Activated naive CD4-positive, alpha-beta T cell treated with anti-CD3 and anti-CD28 coated beads for 36 hours (primary cell): Measurements from ENCODE around the gene FSTL4. TPM values are rescaled to one million over a fixed set of nuclear protein-coding genes. Genes with fewer than 3 reads are reported as not detected.
"Not testable (repeated sequence)": the region's sequence is repeated elsewhere in the genome, so short reads cannot be mapped to it uniquely, and the experiment has no call there.

ENCODE experiments used
- CTCF ChIA-PET: fragments of 350-600 bp; sonication (Branson Sonifier 250); formaldehyde crosslinking; loops from one replicate; lab custom pipeline; 2021; ENCODE audit warnings: antibody characterized with exemption; lab: Charles Lee
- DNase-seq: peaks from one replicate; pipeline ENCODE4 v3.0.0-alpha.2; 2020
- H3K27ac Mint-ChIP-seq: one replicate; pipeline ENCODE4 v1.8.0; 2021; ENCODE audit warnings: mild to moderate bottlenecking, mixed read lengths
- H3K27me3 Mint-ChIP-seq: one replicate; pipeline ENCODE4 v1.8.0; 2021; ENCODE audit warnings: low read depth, mixed read lengths
- H3K36me3 Mint-ChIP-seq: one replicate; pipeline ENCODE4 v1.8.0; 2021; ENCODE audit warnings: low read depth, mixed read lengths
- H3K4me1 Mint-ChIP-seq: one replicate; pipeline ENCODE4 v1.8.0; 2021; ENCODE audit warnings: low read depth, mixed read lengths
- H3K4me3 Mint-ChIP-seq: one replicate; pipeline ENCODE4 v1.8.0; 2021; ENCODE audit warnings: mild to moderate bottlenecking, moderate library complexity, mixed read lengths
- H3K9me3 Mint-ChIP-seq: one replicate; pipeline ENCODE4 v1.8.0; 2021; ENCODE audit warnings: mixed read lengths
- intact Hi-C: fragments of 100-400 bp; cut with micrococcal nuclease; formaldehyde crosslinking; loops from one replicate; pipeline ENCODE4 v1.15.1; 2023
- total RNA-seq, 2 experiments: library from RNA; stranded (reverse); gene quantifications; one replicate each; pipeline ENCODE4 v1.2.3, GENCODE V29; 2021

FSTL4 gene
- total RNA-seq, 2 experiments from 2014 or later, result 0.29 to 0.30 TPM

DNA sequence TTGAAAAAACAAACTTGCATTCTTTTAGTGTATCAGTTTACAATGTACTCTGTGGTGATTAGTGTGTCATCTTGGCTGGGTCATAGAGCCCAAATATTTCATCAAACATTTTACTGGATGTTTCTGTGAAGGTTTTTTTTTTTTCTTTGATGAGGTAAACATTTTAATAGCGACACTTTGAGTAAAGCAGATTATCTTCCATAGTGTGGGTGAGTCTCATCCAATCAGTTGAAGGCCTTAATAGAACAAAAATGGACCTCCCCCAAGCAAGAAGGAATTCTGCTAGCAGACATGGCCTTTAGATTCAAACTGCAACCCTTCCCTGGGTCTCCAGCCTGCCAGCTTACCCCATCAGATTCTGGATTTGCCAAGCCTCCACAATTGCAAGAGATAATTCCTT lies 72.5 kb downstream of the FSTL4 start:
- Mint-ChIP-seq H3K27ac (no peak overlapping the region), H3K36me3 (no peaks in the 10 kb centered on the region), H3K9me3 (no peaks in the 10 kb centered on the region), H3K4me3 (no peak overlapping the region), H3K4me1 (no peaks in the 10 kb centered on the region), H3K27me3 (peaks cover 28% of the 10 kb centered on the region)
- intact Hi-C loops, result no loop called here
- CTCF ChIA-PET, result no interaction called here
- no peak for DNase-seq

DNA sequence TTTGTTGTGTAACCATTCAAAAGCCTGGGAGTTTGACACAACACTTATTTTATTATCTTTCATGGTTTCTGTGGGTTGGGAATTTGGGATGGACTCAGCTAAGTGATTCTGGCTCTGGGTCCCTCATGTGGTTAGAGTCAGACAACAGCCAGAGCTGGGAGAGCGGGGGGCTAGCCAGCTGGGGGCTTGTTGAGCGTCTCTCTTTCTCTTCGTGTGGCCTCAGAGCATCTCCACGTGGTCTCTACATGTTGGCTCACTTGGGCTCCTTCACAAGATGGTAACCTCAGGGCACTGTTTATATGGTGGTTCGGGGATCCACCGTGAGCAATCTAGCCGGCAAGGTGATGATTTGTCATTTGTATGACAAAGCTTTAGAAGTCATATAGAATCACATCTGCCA lies 73.6 kb downstream of the FSTL4 start:
- Mint-ChIP-seq H3K27ac (no peak overlapping the region), H3K4me1 (no peaks in the 10 kb centered on the region), H3K36me3 (no peaks in the 10 kb centered on the region), H3K27me3 (peaks cover 28% of the 10 kb centered on the region), H3K9me3 (no peaks in the 10 kb centered on the region), H3K4me3 (no peak overlapping the region)
- DNase-seq, result no peak
- intact Hi-C loops, result no loop called here
- CTCF ChIA-PET, result interaction anchor here (0.8 kb wide), 1 partner anchor 49 kb away, joined by 4 read pairs; no protein-coding TSS in a partner anchor

DNA sequence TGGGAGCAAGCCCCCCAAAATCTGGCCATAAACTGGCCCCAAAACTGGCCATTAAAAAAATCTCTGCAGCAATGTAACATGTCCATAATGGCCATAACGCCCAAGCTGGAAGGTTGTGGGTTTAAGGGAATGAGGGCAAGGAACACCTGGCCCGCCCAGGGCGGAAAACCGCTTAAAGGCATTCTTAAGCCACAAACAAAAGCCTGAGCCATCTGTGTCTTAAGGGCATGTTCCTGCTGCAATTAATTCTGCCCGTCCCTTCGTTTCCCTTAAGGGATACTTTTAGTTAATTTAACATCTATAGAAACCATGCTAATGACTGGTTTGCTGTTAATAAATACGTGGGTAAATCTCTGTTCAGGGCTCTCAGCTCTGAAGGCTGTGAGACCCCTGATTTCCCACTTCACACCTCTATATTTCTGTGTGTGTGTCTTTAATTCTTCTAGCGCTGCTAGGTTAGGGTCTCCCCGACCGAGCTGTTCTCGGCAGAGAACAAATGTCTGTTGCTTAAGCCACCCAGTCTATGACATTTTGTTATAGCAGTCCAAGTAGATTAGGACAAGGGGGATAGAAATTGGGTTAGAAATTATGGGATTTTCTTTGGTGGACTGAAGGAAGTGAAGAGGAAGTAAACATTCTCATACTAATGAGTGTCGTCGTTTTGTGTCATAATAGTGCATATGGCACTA lies 77.0 kb downstream of the FSTL4 start:
- H3K27ac Mint-ChIP-seq, H3K9me3 Mint-ChIP-seq, intact Hi-C loops, H3K36me3 Mint-ChIP-seq, H3K4me3 Mint-ChIP-seq, DNase-seq, H3K4me1 Mint-ChIP-seq: not testable (repeated sequence)
- H3K27me3 Mint-ChIP-seq, result peaks cover 20% of the 10 kb centered on the region
- CTCF ChIA-PET, result interaction anchor here (0.8 kb wide), 1 partner anchor 18 kb away, joined by 3 read pairs; no protein-coding TSS in a partner anchor

DNA sequence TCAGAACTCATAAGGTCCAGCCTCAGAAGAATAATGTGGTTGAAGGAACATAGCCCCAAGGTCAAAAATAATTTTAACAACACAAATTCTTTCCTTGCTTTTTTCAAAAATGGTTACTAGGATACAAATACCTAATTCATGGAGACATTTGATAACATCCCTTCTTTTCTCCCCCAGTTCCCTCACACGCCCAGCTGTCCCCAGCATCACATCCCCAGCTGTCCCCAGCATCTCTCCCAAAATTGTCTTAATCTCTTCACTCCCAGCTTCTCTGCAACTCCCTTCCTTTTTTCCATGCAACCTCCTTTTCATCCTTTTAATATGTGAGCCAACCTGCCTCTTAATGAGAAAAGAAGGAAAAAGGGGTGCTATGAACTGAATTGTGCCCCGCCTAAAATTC lies 77.8 kb downstream of the FSTL4 start:
- Mint-ChIP-seq H3K4me3 (no peak overlapping the region), H3K27ac (no peak overlapping the region), H3K9me3 (no peaks in the 10 kb centered on the region), H3K27me3 (peaks cover 15% of the 10 kb centered on the region), H3K36me3 (no peaks in the 10 kb centered on the region), H3K4me1 (no peaks in the 10 kb centered on the region)
- DNase-seq, result no peak
- CTCF ChIA-PET, result interaction anchor here (0.8 kb wide), 1 partner anchor 19 kb away, joined by 3 read pairs; no protein-coding TSS in a partner anchor
- intact Hi-C loops, result no loop called here

DNA sequence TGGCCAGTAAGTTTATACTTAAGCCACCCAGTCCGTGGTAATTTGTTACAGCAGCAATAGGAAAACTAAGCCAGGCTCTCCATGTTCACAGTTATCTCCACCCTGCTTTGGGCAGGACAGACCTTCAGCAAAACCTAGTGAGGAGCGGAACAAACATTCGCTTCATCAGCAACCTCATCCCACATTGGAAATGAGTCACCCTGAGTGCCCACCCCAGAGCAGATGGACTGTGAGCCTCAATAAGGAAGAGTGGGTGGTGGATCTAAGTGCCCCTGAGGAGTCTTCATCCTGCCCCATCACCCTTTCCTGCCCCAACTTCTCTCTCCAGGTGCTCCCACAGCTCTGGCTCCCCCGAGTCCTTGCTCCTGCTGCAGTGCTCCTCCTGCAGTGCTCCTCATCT lies 78.8 kb downstream of the FSTL4 start:
- Mint-ChIP-seq H3K4me3 (no peak overlapping the region), H3K27me3 (peaks cover 11% of the 10 kb centered on the region), H3K4me1 (no peaks in the 10 kb centered on the region), H3K27ac (no peak overlapping the region), H3K36me3 (no peaks in the 10 kb centered on the region), H3K9me3 (no peaks in the 10 kb centered on the region)
- no peak for DNase-seq
- CTCF ChIA-PET, result no interaction called here
- intact Hi-C loops, result no loop called here

DNA sequence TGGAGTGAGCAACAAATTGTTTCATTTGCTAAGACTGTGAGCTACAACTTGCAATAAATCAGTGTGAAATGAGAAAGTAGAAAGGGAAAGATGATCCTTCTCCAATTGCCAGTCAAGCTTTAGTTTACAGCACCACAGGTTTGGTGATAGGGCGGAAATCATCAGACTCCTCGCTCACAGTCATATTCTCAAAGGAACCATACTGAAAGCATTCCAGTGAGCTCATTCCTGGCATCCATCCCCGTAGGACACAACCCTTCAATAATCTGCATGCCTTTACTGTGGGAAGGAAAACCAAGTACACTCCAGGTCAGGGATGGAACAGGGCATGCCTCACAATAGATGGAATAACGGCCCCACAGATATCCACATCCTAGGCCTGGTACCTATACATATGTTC lies 80.7 kb downstream of the FSTL4 start:
- Mint-ChIP-seq H3K36me3 (no peaks in the 10 kb centered on the region), H3K27me3 (no peaks in the 10 kb centered on the region), H3K4me1 (no peaks in the 10 kb centered on the region), H3K27ac (no peak overlapping the region), H3K9me3 (no peaks in the 10 kb centered on the region), H3K4me3 (no peak overlapping the region)
- CTCF ChIA-PET, result no interaction called here
- DNase-seq, result no peak
- intact Hi-C loops, result no loop called here

DNA sequence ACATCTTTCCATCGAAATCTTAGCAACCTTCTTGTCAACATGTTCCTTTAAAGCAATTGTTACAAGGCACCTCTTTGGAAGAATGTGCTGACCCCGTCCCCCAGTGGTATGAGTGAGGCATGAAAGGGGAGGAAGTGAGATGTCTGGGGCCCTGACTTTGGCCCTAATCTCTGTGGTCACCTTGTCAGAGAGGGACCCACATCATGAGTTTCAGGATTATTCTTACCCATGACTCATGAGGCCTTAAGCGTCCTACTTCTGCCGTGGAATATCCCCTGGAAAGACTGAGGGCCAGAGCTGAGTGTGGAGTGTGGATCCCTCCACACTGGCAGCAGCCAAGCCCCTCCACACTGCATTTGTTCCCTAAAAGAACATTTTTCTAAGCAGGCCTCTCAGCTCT lies 81.2 kb downstream of the FSTL4 start:
- H3K9me3 Mint-ChIP-seq, result no peaks in the 10 kb centered on the region
- no peak overlapping the region for H3K4me3 Mint-ChIP-seq
- H3K36me3 Mint-ChIP-seq, result no peaks in the 10 kb centered on the region
- no peak for DNase-seq
- H3K27me3 Mint-ChIP-seq, result no peaks in the 10 kb centered on the region
- CTCF ChIA-PET, result no interaction called here
- intact Hi-C loops, result no loop called here
- no peaks in the 10 kb centered on the region for H3K4me1 Mint-ChIP-seq
- H3K27ac Mint-ChIP-seq, result no peak overlapping the region

DNA sequence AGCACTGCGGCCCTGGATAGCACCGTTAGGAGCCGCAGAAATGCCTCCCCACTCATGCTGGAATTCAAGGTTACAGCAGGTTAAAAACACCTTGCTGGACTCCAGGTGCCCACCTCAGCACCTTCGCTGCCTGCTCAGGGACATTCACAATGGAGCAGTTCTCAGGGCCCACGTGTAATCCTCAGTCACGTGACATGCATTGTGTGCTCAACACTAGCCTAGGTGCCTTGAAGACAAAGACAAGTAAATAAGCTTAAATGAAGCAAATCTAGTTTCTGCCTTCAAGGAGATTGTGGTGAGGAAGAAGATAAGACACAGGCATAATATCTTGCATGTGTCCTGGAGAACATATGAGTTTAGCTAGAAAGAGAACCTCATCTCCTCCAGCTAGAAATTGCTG lies 82.1 kb downstream of the FSTL4 start:
- Mint-ChIP-seq H3K9me3 (no peaks in the 10 kb centered on the region), H3K36me3 (no peaks in the 10 kb centered on the region), H3K27me3 (no peaks in the 10 kb centered on the region), H3K4me3 (no peak overlapping the region), H3K4me1 (no peaks in the 10 kb centered on the region), H3K27ac (no peak overlapping the region)
- intact Hi-C loops, result no loop called here
- CTCF ChIA-PET, result no interaction called here
- DNase-seq, result no peak

DNA sequence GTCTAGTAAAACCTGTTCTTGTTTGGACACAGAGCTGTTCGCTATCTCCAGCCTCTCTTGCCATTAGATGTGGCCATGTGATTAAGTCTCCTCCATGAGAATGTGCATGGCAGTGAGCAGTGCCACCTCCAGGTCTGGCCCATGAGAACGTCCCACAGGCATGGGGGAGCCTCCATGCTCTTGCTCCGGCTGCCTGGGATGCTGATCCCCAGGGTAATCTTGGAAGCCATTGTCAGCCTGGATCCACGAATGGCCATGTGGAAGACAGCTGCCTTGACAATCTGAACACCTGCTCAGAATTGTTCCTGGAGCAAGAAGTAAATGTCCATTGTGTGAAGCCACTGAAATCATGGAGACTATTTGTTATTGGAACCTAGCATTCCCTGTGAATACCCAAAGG lies 83.5 kb downstream of the FSTL4 start:
- DNase-seq, result no peak
- H3K27ac Mint-ChIP-seq, result no peak overlapping the region
- CTCF ChIA-PET, result interaction anchor here (1.1 kb wide), 1 partner anchor 498 kb away, joined by 3 read pairs; no protein-coding TSS in a partner anchor
- no peak overlapping the region for H3K4me3 Mint-ChIP-seq
- H3K27me3 Mint-ChIP-seq, result peaks cover 2% of the 10 kb centered on the region
- intact Hi-C loops, result no loop called here
- H3K9me3 Mint-ChIP-seq, result no peaks in the 10 kb centered on the region
- no peaks in the 10 kb centered on the region for H3K4me1 Mint-ChIP-seq
- H3K36me3 Mint-ChIP-seq, result no peaks in the 10 kb centered on the region

DNA sequence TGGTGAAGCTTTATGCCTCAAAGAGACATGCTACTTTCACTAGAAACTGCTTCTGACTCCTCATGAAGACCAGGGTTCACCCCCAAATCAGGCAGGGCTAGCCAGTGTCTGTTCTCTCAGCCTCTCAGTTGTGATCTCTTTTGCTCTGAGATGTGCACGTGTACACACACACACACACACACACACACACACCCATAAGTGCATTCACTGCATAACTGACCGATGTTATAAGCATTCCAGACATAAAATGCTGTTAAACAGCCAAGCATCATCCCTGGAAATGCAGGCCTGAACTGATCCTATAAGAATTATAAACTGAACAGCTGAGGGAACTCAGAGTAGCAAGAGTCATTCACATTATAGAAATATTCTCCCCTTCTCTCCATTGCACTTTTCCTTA lies 85.0 kb downstream of the FSTL4 start:
- no peaks in the 10 kb centered on the region for H3K4me1 Mint-ChIP-seq
- CTCF ChIA-PET, result no interaction called here
- intact Hi-C loops, result no loop called here
- no peak overlapping the region for H3K4me3 Mint-ChIP-seq
- H3K27me3 Mint-ChIP-seq, result peaks cover 5% of the 10 kb centered on the region
- H3K9me3 Mint-ChIP-seq, result no peaks in the 10 kb centered on the region
- H3K27ac Mint-ChIP-seq, result no peak overlapping the region
- no peak for DNase-seq
- no peaks in the 10 kb centered on the region for H3K36me3 Mint-ChIP-seq

DNA sequence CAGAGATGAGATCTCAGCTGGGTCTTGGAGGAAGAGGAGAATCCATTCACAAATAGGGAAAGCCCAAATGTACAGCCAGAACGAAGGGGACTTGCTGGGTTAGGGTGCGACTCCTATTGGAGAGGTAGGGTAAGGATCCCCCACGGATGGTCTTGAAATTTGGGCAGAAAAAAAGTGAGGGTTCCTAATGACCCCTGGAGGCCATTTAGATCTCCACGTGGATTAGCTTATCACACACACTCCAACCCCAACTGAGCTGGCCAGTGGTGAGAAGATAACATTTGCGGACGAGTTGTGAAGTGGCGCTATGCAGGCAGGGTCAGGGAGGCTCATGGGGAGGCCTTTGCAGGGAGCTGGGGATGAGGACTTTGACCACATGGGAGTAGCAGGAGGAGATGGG lies 86.0 kb downstream of the FSTL4 start:
- CTCF ChIA-PET, result interaction anchor here (0.7 to 0.9 kb wide), 4 partner anchors 33 to 212 kb away, joined by 3 read pairs; no protein-coding TSS in a partner anchor
- H3K4me1 Mint-ChIP-seq, result no peaks in the 10 kb centered on the region
- H3K27ac Mint-ChIP-seq, result no peak overlapping the region
- no peaks in the 10 kb centered on the region for H3K36me3 Mint-ChIP-seq
- DNase-seq, result no peak
- no peaks in the 10 kb centered on the region for H3K9me3 Mint-ChIP-seq
- H3K4me3 Mint-ChIP-seq, result no peak overlapping the region
- intact Hi-C loops, result no loop called here
- peaks cover 5% of the 10 kb centered on the region for H3K27me3 Mint-ChIP-seq

DNA sequence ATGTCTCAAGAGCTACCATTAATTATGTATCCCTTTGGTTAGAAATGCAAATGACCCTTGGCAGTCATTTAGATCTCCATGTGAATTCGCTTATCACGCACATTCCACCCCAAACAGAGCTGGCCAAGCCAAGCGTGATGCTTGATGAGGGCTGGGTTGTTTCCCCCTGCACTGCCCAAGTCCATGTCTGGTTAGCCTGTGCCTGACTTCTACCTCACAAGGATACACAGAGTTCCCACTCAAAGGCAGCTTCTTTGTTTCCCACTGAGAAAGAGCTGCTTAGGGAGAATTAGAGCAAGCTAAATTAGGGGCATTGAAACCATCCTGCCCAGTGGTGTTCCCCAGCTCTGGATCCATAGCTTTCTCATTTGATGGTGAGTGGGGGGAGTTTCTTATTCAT lies 87.2 kb downstream of the FSTL4 start:
- H3K9me3 Mint-ChIP-seq, result no peaks in the 10 kb centered on the region
- no peak overlapping the region for H3K4me3 Mint-ChIP-seq
- no peak overlapping the region for H3K27ac Mint-ChIP-seq
- H3K36me3 Mint-ChIP-seq, result no peaks in the 10 kb centered on the region
- no peak for DNase-seq
- intact Hi-C loops, result no loop called here
- CTCF ChIA-PET, result interaction anchor here (0.7 to 1.1 kb wide), 2 partner anchors 15 to 319 kb away, joined by 3 to 4 read pairs; no protein-coding TSS in a partner anchor
- H3K4me1 Mint-ChIP-seq, result no peaks in the 10 kb centered on the region
- peaks cover 5% of the 10 kb centered on the region for H3K27me3 Mint-ChIP-seq

DNA sequence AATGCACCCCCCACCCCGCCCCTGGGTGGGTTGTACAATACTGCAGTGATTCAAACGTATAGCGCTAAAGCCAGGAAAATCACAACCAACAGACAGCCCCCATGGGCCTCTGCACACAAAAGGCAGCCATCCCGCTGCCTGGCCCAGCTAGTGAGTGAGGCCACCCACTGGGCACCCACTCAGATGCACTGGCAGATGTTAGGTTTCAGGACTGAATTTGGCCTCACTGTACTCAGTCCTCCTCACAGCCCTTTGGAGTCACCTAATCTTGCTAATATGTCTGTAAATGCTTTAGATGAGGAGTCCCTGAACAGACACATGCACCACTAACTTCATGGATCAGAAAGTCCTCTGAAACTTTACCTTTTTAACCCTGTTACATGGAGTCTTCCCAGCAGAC lies 87.7 kb downstream of the FSTL4 start:
- Mint-ChIP-seq H3K4me1 (no peaks in the 10 kb centered on the region), H3K27ac (no peak overlapping the region), H3K36me3 (no peaks in the 10 kb centered on the region), H3K9me3 (no peaks in the 10 kb centered on the region), H3K4me3 (no peak overlapping the region), H3K27me3 (peaks cover 5% of the 10 kb centered on the region)
- no peak for DNase-seq
- intact Hi-C loops, result no loop called here
- CTCF ChIA-PET, result interaction anchor here (0.7 to 1.1 kb wide), 2 partner anchors 14 to 319 kb away, joined by 3 to 4 read pairs; no protein-coding TSS in a partner anchor
